CD4-positive, alpha-beta T cell treated with Interleukin-6 for 4 hours (primary cell): ENCODE measurements around the gene RGS3.

Source experiments
- DNase-seq: peaks from one replicate; pipeline ENCODE4 v3.0.0-alpha.2; 2020; ENCODE audit warnings: mixed read lengths

Gene RGS3

DNA sequence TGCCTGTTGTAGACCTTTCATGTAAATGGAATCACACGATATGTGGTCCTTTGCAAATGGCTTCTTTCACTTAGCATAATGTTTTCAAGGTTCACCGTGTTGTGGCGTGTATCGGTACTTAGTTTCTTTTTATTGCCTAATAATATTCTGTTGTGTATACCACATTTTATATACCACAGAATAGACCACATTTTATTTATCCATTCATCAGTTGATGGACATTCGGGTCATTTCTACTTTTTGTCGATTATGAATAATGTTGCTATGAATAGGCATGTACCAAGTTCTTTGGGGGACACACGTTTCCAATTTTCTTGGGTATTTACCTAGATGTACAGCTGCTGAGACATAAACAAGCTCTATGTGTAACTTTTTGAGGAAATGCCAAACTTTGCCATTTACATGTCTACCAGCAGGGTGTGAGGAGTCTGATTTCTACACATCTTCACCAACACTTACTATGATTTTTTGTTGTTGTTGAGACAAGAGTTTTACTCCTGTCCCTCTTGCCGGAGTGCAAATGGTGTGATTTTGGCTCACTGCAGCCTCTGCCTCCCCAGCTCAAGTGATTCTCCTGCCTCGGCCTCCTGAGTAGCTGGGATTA is 144.7 kb downstream of the RGS3 start:
- no peak for DNase-seq

DNA sequence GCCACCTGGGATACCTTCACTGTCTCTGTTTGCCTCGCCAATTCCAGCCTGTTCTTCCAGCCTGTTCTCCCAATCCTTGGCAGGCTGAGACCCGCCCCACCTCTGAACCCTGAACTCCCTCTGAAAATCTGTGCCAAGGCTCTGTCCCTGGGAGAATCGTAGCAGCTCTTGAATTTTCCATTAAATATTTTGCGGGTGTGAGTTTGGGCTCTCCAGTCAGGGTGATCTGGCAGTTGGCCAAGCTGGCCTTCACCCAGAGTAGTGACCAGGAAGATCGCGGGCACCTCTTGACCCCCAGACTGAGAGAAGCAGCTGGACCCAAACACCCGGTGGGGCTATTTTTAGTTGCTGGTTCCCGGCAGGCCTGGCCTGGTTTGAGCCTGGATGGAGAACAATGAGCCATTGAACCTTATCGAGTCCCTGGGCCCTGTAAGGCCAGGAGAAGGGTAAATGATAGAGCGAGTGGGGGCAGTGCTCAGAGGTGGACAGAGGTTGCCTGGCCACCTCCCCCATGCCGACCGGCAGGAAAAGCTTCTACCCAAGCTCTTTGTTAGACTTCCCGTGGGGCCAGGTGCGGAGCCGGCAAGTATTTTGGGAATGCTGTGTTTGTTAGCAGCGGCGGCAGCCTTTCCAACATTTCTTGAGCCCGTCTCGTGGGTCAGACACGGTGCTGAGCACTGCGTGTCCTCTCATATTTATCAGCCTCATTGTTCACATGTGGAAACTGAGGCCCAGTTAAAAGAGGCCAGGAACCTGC is 146.2 kb downstream of the RGS3 start:
- DNase-seq: no peak

DNA sequence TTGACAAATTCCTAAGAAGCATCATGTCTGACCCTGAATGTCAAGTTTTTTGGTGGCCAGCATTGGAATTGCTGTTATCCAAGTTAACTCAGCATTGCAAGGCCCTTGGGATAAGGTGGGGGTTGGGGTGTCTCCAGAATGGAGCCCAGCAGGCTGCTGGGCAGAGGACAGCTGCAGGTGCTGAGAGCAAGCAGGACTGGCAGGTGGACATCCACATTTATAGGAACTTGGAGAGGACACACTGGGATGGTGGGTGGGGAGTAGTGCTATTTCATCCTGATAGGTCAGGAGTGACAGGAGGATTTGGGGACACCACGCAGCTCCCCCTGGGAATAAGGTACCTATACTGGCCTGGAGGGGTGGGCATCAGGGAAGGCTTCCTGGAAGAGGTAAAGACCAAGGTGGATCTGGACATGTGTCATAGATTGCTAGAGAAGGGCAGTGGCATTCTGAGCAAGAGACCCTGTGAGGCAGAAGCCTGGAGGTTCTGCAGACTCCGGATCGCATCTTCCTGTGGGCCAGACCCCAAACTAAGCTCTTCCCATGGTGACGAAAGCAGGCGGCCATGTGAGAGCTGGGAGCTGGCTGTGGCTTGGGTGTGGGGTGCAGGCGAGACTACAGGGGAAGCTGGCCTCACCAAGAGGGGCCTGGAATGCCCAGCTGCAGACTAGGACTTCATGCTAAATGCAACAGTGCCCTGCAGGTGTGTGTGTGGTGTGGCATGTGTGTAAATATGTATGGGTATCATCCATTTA is 148.1 kb downstream of the RGS3 start:
- no peak for DNase-seq

DNA sequence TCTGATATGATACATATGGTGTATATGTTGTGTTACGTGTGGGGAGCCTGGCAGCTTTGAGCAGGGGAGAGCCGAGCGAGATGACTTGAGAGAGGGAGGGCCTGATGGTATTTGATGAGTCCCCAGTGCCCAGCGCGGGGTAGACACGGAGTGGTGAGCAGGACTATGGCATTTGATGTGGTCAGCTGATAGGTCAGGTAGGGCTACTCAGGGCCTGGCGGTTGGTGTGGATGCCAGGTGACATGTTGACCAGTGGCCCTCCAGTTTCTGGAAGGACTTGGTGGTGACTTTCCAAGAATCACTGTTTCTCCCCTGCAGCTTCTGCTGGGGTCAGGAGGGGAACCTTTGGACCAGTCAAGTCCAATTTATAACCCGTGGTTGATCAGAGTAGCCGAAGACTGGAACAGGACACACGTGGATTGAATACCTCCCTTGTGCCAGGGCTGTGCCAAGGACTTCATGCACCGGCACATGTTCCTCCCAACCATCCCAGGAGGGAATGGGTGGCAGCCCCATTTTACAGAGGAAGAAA is 148.8 kb downstream of the RGS3 start:
- DNase-seq: no peak

DNA sequence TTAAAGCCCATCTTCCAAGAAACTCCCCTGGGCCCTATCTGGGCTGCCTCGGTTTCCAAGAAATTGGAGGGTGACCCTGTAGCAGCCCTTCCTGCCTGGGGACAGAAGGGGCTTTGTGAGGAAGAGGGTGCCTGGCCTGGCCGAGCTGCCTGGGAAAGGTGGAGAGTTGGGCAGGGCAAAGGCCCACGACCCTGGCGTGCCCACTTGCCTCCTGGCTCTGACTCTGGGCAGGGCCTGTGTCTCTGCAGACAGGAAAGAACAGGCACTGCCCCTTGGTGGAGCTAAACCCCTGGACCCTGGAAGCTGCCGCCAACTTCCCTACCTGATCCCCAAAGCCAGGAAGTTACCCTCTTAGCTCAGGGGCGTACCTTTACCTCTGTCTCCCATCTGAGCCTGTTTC is 149.3 kb downstream of the RGS3 start:
- DNase-seq: no peak

DNA sequence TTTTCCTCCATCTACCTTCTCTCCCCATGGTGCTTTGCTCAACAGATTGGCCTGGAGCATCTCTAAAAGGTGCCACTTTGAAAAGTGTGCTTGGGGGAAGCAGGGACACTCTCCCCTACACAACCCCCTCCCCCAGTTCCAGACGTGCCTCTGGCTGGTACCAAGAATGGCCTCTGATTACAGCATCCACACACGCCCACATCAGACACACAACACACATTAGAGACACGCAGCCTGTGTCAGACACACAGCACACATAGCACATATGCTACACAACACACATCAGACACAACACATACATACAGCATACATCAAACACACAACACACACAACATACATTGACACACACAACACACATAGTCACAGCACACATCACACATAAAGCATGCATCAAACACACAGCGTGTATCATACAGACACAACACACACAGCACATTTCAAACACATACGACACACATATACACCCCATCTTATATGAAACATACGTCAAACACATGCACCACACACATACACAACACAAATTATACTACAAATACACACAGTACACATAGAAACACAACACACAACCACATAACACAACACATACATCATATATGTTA is 150.4 kb downstream of the RGS3 start:
- no peak for DNase-seq

DNA sequence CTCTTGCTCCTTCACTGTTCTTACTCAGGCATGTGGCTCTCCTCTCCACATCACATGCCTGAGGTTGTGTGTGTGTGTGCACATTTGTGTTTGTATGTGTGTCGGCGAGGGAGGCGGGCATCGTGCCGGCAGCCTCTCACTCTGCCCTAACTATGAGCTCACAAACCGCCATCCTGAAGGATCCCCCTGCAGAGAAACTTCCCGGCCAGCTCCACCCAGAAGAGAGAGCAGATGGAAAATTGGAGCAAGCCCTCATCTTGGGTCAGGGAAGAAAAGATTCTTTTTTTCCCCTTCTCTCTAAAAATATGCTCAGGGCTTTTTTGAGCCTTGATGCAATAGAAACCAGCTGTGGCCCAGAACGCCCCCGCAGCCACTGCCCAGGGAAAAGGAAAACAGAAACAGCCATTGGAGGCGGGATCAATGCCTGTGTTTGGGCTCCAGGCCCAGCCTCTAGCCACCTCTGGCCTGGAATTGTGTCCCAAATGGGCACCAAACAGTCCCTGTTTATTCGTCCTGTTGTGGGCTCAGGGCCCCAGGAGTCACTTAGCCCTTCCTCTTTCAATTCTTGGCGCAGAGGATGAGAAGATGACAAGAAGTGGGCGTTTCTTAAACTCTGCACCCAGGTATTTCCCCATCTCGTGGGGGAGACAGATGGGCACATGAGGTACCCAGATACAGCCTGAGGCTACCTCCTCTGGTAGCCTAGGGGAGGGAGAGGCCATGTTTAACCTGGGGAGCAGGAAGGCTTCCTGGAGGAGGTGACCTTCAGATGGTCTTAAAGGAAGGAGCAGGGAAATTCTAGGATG is 151.5 kb downstream of the RGS3 start:
- DNase-seq: no peak

DNA sequence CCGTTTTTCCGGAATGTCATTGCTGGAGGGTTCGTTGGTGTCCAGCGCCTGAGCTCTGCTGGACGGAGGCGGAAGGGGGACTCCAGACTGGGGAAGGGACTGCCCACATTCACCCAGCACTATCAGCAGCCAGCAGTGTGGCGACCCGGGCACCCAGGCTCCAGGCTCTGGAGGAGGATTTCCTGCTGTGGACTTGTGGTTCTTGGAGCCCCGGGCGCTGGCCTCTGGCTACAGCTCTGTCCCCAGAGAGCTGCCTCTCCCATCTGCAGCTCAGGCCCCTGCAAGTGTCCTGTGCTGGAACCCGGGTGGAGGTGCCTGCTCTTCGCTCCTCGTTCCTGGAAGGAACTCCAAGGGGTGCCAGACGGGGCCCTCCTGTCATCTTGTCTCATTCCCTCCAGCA is 152.6 kb downstream of the RGS3 start:
- no peak for DNase-seq

DNA sequence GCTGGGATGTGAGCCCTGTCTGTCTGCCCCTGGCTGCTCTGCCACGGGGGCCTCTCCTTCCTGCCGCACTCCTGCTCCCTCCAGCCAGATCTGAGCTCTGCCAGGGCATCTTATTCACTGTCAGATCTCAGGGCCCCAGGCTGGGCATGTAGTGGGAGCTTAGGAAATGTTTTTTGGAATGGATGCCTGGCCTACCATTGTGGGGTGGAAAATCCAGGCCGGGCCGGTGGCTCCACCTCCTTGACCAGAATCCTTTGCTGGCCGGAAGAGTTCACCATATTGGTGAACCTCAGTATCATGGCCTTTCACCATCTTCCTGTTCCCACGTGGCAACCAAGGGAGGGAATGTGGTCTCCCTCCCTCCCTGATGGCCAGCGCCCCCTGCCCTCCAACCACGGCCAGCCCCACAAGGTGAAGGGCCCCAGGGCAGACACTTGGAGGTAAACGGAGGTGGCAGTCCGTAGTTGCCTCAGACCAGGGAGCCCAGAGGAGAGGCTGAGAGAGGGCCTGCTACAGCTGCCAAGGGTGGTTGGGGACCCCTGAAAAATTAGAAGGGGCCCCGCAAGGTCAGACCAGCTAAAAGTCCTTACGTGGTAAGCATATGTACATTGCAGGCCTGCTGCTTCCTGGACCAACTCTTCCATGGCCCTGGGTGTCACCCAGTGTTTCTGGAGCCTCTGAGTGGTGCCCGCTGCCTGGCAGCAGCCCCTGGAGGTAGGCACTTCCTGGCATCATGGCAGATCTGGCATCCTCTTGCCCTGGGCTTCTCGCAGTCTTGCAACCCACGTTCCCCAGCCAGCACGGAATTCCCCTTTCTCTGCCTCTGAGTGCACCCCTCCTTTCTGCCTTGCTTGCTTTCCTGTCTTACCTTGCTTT is 153.3 kb downstream of the RGS3 start:
- no peak for DNase-seq

DNA sequence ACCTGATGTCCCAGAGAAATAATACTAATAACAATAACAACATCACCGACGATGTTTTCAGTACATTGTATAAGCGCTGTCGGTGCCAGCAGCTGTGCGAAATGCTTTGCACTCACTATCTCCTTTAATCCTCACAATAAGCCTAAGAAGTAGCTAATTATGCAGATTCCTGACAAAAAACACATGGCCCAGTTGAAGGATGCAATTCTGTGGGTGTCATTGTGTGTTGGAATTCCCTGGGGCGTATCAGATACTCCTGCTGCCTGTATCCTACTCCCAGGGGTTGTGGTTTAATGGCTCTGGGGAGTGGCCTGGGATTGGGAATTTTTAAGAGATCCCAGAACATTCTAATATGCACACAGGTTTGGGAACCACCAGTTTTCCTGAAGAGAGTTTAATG is 154.0 kb downstream of the RGS3 start:
- no peak for DNase-seq

DNA sequence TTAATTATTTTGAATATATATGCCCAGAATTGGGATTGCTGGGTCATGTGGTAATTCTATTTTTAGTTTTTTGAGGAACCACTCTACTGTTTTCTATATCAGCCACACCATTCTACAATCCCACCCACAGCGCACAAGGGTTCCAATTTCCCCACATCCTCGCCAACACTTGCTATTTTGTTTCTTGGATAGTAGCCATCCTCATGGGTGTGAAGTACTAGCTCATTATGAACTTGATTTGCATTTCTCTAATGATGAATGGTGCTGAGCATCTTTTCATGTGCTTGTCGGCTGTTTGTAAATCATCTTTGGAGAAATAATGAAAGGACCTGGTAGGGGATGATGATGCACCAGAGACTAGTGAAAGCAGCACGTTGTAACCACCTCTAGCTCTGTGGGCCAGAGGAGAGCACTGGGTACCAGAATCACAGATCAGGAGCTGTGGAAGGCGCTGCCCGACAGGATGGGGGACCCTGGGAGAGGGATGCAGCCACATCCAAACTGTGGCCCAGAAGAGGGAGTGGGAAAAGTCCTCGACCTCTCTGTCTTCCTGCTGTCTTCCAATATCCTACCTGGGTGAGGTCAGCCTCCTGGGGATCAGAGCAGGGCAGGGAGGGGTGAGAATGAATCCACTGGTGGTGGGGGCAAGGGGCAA is 155.4 kb downstream of the RGS3 start:
- DNase-seq: no peak

DNA sequence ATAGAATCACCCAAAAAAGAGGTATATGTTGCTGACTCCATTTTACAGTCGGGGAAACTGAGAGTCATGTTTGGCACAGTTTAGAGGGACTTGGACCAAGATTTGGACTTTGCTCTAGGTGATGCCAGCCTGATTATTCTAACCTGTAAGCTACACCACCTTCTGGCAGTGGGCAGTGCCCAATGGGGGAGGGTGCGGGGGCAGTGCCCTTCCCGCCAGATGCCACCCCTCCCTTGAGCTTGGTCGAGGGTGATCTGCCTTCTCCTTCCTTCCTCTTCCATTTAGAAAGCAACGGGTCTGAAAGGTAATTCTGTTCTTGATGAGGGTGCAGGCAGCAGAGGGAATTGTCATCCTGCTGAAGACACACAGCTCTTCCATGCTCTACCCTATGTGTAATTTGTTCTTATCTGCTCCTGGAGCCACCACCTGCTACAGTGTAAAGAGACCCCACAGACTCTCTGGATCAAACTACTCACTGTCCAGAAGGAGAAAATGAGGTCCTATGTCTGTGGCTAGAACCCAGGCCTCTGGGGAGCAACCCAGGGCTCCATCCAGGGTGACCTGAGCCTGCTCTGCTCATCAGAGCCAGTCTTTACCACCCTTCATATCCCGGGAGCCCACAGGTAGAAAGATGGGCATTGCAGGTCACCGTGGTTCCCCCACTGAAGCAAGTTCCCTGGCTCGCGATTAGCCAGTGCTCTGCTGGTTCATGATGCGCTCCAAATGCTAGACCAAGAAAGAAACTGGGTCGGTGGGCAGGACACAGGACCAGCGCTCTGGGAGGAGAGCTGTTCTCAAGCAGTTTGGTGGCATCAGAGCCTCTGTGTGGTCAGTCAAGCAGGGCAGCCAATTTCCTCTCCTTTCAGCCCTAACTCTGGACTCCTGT is 156.2 kb downstream of the RGS3 start:
- DNase-seq: no peak

DNA sequence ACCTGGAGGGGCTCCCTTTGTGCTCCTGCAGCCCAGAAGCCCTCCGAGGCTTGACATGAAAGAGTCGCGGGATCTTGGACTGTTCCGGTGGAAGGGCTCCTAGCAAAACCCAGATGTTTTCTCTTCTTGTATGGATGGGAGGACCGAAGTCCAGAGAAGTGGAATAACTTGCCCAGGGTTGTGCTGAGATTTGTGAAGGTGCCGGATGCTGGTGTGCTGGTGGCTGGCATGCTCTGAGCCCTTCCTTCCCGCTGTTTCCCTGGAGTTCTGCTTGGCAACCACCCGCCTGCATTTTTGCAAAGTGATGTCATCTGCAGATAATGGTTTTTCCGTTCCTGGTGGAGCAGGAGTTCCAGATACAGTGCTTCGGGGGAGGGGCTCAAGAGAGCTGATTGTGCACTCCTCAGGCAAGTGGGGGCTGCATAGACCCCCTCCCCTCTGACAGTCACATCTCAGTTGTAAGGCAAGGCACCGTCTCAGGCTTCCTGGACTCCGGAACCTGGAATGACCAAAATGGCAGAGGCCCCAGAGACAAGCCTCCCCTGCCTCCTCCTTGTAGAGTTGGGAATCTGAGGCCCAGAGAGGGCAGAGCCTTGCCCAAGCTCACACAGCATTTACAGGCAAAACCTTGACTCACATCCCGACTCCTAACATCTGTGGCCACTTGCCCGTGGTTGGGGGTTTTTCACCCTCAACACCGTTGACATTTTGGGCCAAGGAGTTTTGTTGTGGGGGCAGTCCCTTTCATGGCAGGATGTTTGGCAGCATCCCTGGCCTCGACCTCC is 157.0 kb downstream of the RGS3 start:
- DNase-seq: no peak

DNA sequence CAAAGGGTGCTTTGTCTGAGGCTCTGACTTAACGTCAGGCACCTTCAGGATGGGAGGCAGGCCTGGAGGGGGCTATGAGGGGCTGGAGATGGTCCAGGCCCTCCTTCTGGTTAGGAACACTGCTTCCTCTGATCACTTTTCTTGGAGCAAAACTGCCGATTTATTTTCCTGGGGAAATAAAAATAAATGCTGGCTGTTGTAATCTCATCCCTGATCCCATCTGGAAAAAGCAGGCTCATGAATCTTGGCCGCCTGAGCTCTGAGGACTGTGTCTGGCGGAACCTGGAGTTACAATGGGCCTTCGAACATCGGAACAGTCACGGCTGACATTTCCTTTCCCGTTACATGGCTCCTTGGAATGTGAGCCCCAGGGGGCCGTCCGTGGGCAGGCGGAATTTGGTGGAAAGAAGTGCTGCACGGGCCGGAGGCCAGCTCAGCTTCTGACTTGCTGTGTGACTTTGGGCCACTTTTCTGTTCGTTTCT is 157.8 kb downstream of the RGS3 start:
- DNase-seq: no peak

DNA sequence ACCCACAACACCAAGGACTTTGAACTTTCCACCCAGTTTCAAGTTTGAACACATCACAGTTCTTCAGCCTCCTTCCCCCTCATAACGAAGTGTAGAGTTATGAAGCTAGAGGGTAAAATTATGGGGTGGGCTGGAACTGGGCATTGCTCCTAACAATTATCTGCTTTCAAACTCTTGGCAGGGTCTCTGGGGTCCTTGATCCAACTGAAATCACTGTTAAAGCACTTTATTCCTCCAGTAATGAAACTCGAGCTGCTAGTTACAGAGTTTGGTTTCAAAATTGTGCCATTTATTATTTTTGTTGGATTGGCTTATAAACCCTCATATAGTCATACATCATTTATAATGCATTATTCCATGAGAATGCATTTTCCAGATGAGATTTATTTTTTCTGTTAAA is 158.5 kb downstream of the RGS3 start:
- no peak for DNase-seq

DNA sequence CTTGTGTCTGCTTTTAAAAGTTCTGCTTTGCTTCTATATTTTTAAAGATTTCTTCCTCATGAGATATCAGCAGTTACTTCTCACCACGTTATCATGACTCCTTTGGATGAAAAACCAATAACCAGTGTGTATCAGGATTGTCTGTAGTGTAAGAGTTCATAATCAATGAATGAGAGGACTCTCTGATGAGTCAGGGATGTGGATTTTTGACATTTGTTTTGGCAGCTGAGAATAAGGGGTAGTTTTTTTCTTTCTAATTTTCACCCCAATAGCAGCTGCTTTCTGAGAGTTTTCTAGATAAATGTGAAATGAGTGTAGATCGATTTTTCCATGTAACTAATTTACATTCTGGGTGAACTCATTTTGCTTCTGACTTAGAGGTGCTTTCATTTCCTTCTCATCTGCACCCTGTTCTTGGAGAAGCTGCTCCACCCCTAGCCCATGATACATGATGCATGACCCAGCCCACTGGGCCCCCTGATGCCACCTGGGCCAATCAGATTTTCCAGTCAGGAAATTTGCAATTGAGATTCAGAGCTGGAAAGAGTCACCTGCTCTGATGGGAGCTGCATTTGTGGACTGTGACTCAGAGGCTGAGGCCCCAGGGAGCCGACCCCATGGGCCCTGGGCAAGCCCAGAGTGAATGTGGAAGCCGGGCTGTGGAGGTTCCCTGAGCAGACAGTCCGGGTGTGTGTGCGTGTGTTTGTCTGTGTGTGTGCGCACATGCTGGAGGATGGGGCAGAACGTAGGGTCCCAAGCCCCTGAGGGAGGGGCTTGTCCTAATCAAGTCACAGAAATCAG is 159.3 kb downstream of the RGS3 start:
- no peak for DNase-seq

DNA sequence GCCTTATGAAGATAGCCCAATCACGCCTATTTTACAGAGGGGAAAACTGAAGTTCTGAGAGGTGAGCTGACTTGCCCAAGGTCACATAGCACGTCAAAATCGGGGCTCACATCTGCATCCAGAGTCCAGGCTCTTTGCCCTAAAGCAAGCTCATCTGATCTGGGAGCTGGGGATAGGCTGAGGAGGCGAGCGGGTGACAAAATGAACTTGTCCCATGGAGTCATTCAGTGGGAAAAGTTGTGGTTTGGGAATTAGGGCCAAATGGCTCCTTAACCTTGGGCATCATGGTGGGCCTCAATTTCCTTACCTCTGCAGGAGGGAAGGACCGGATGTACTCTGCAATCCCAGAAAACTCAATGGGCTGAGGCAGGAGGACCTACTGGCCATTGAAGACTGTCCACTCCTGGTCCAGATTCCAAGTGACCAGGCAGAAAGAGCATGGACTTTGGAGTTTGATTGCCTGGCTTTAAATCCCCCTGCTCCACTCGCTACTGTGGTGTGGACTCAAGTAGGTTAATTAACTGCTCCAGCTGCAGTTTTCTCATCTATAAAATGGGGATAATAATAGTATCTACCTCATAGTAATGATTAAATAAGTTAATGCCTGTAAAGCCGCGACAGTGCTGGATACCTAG is 160.4 kb downstream of the RGS3 start:
- DNase-seq: no peak

DNA sequence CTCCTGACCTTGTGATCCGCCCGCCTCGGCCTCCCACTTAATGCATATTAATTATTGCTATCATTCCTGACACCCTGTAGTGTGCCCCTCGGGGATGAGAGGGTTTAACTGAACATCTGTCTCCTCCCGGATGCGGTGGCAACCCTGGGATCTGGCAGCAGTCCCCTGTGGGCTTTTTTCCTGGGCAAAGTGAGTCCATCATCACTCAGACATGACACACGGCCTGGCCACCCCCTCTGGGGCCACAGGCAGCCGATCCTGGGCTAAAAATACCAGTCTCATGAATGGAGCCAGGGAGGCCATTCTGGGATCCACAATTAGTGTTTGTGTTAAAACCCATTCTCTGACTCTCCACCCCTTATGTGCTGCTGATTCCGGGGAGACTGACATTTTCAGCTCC is 161.2 kb downstream of the RGS3 start:
- DNase-seq: no peak
